COLO668 (cell line): ENCODE data around the gene TLDC2.
"Not testable (repeated sequence)": the region's sequence is repeated elsewhere in the genome, so short reads cannot be mapped to it uniquely, and the experiment has no call there.

Source experiments
- DNase-seq: peaks from one replicate; lab custom pipeline; 2025; ENCODE audit not compliant: unreplicated experiment; lab: John Stamatoyannopoulos, UW

TLDC2 gene

DNA sequence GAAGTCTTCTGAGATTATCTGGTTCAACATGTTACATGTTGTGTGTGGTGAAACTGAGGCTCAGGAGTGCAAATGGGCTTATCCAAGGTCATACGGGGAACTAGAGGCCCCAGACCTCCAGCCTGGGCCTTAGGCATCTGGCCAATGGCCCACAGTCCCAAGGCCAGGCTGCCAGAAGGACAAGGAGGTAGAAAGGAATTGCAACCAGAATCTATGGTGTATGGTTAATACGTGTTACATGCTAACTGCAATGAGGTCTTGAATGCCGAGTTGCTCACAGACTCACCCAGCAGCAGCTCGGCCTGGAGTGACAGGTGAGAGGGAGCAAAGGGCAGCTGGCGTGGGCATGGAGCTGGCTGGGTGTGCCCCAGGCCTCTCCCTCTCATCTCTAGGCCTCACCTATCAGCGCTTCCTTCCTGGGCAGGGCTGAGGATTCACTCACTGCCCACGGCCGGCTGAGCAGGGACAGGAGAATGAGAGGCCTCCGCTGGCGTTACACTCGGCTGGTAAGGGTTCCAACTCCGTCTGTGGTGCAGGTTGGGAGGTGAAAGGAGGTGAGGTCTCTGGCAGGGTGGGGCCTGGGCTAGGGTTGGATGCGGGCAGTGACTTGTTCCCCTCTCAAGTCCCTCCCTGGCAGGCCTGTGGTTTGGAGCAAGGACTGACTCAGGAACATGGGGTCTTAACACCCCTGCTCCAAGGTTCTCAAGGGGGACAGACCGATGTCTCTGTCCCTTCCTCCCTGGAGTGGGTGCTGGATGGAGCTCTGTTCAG is at the start of gene TLDC2:
TSS of gene TLDC2 (plus strand) at position 437 of the 771 bp plus-strand sequence. CDS start at position 474, 37 bp downstream.
- peak; percentile 91 for DNase-seq

DNA sequence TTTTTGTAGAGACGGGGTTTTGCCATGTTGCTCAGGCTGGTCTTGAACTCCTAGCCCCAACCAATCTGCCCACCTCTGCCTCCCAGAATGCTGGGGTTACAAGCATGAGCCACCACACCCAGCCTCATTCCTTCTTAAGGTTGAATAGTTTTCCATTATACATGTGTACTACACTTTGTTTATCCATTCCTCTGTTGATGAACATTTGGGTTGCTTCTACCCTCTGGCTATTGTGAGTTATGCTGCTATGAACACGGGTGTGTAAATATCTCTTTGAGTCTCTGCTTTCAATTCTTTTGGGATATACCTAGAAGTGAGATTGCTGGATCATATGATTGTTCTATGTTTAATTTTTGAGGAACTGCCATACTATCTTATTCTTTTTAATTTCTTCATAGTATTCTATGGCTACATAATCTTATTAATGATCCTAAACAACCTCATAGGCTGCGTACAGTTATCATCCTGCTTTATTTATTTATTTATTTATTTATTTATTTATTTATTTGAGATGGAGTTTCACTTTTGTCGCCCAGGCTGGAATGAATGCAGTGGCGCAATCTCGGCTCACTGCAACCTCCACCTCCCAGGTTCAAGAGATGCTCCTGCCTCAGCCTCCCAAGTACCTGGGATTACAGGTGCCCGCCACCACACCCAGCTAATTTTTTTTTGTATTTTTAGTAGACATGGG is 49.2 kb upstream of the TLDC2 start:
- no peak for DNase-seq

DNA sequence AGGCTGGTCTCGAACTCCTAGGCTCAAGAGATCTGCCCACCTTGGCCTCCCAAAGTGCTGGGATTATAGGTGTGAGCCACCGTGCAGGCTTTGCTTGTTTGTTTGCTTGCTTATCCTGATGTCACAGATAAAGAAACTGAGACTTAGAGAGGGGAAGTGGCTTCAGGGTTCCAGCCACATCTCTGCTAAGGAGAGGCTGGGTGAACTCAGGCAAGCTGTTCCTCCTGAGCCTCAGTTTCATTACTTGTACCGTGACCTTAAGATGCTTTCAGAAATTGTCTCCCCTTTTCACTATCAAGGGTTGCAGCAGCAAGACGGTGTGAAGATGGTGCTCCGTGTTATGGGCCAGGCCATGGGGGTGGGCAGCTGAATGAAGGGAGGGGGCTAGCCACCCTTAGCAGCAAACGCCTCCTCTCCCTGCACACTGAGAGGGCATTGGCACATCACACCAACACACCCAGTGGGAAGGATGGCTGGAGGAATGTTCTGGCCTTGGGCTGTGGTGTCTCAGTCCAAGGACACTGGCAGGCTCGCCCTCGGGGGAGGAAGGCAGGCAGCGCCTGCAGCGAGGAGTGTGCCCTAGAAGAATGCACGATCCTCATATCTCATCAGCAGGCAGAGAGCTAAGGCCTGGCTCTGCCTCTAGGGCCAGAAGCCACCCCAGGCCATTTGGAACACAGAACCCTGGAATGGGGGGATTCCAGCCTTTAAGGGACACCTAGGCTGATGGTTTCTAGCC is 48.2 kb upstream of the TLDC2 start:
- DNase-seq, result no peak

DNA sequence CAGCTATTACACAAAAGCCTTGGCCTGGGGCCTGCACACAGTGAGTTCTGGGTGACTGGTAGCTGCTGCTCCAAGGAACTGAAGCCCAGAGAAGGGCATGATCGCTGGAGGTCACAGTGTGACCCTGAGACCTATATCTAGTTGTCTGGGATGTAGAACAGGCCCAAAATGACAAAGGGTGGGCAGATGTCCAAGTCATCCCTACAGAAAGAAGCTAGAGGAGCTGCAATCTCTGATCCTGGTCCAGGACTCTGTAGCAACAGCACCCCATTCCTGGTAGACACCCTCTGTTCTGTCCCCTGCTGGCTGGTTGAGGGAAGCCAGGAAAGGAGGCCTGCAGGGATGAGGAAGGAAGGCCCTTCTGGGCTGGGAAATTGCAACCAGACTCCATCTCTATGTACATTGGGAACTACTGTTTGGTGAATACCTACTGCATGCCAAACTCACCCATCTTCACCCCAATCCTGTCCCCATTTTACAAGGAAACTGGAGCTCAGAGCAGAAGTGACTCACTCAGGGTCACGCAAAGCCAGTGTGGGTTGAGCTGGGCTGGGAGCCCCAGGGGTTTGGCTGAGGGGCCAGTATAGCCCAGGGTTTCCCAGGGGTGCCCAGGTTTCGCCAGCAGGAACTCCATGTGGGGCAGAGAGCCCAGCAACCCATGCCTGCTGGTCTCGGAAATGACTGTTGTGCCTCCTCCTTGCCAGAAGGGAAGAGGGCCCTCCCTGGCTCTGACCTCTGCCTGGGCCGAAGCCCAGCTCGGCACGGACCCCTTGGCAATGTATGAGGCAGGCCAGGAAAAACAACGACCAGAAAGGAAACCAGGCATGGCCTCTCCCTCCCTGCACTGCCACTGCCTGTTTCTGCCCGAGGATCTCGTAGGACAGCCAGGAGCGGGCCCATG is 44.9 kb upstream of the TLDC2 start:
- no peak for DNase-seq

DNA sequence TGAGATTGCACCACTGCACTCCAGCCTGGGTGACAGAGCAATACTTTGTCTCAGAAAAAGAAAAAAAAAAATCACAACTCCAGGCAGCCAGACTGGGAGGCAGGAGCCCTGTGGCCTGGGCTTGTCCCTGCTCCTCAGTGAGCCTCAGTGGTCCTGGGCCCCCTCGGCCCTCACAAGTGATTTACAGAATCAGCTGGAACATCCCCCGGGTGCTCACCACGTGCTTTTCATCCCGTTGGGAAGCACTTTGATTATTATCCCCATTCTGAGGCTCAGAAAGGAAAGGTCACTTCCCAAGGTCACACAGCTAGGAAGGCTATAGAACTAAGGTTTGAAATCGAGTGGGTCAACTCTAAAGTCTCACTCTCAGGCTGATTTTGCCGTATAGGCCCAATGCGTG is 43.1 kb upstream of the TLDC2 start:
- DNase-seq, result no peak

DNA sequence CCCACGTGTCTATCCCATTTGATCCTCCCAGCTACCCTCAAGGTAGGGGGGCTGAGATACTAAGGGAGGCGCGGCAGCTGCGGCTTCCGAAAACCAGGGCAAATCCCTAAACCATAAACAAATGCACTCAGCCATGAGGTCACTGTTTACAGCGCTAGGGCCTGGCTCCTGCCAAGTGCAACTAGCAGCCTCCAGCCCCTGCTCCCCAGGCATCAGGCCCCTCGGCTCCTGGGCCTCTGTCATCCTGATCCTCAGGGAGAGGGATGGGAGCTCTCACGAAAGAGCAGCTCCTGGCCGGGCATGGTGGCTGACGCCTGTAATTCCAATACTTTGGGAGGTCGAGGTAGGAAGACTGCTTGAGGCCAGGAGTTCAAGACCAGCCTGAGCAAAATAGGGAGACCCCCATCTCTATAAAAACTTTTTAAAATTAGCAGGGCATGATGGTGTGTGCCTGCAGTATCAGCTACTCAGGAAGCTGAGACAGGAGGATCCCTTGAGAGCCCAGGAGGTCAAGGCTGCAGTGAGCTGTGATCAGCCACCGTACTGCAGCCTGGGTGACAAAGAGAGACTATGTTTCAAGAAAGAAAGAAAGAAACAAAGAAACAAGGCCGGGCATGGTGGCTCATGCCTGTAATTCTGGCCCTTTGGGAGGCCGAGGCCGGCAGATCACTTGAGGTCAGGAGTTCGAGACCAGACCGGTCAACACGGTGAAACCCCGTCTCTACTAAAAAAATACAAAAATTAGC is 42.5 kb upstream of the TLDC2 start:
- no peak for DNase-seq

DNA sequence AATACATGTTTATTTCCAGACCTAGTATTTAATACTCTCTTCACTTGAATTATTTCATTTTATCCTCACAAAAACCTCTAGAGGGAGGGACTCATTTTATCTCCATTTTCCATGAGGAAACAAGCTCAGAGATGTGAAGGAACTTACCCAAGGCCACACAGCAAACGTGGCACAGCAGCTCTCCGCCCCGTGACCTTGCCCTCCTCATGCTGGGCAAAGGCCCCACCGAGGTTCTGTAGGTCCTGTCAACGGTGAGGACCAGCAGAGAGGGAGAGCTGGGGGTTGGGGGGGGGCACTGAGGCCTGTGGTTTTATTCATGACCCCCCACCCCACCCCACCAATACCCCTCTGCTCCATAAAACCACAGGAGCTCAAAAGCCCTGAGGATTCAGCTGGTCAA is 40.9 kb upstream of the TLDC2 start:
- no peak for DNase-seq

DNA sequence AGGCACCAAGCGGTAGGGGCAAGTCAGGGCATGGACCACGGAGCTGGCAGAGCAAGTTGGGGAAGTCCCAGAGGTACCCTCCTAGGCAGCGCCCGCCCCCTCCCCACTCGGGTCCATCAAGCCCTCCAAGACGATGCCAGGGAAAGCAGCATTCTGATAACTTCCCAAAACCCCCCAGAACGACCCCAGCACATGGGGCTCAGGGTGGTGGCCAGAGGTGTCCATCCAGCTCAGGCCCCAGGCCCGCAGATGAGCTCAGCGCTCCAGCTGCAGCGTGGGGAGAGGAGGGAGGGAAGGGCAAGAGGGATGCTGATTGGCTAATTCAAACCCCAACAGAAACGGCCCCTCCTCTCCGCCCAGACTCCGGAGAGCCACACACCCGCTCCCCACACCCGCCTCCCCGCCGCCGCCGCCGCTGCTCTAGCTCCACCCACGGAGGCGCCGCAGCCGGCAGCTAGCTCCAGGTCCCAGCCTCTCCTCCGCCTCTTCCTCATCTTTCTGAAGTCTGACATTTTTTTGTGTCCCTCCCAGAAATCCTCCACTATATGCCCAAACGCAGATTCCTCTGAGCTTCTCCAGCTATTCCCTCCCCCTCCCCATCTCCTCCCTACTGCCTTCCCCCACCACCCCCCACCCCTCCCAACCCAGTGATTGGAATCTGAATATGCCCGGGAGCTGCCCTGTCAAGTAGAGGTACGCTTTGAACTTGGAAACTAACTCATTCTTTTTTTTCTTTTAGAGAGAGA is 40.3 kb upstream of the TLDC2 start:
- DNase-seq, result peak; percentile 89

DNA sequence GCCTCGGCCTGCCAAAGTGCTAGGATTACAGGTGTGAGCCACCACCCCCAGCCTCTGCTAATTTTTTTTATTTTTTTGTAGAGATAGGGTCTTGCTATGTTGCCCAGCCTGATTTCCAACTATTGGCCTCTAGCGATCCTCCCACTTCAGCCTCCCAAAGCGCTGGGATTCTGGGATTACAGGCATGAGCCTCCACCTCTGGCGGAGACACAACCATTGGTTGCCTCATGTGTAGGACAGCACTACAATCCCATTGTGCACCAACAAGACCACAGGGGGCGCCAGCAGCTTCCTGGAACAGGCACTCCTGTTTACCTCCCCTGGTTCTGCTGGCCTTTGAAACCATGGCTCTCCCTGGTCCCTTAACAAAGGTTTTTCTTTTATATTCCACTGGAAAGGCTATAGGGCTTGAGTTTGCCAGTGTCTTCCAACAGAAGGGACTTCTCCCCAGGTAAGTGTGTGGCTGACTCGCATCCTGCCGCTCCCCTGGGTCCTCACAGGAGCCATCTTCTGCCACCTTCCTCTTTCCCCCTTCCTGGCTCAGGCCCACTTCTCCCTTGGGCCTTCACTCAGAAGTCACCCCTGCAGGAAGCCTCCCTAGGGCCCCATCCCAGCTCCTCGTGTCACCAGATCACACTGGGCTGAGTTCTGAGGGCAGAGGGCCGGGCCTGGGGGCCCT is 39.2 kb upstream of the TLDC2 start:
- DNase-seq, result peak; percentile 71

DNA sequence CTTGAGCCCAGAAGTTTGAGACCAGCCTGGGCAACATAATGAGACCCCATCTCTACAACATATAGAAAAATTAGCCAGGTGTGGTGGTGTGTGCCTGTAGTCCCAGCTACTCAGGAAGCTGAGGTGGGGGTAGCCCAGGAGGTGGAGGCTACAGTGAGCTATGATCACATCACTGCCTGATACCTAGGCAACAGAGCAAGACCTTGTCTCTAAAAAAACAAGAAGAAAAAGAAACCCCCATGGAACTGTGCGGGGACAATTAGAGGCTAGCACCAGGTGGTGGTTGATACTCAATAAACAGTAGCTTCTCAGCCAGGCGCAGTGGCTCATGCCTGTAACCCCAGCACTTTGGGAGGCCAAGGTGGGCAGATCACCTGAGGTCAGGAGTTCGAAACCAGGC is 37.6 kb upstream of the TLDC2 start:
- DNase-seq, result not testable (repeated sequence)

DNA sequence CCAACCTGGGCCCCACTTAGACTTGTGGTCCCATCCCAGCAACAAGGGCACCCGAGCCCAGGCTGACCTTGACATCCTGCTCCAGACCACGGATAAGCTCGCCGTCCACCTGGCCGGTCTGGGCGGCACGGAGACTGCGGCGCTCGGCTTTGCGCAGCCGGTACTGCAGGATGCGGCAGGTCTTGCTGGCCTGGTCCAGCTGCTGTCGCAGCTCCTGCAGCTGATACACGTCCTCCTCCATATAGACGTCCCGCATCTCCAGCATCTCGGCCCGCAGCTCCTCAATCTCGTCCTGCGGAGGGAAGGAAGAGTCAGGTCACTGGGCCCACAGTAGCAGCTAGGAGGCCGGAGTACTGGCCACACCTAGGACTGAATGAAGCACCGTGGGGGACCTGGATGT is 36.8 kb upstream of the TLDC2 start:
- no peak for DNase-seq

DNA sequence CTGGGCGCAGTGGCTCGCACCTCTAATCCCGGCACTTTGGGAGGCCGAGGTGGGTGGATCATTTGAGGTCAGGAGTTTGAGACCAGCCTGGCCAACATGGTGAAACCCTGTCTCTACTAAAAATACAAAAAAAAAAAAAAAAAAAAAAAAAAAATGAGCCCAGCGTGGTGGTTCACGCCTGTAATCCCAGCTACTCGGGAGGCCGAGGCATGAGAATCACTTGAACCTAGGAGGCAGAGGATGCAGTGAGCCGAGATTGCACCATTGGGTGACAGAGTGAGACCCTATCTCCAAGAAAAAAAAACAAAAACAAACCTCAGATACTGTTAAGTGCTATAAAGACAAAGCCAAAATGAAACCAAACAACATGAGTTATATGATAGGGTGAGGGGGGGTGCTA is 34.9 kb upstream of the TLDC2 start:
- not testable (repeated sequence) for DNase-seq

DNA sequence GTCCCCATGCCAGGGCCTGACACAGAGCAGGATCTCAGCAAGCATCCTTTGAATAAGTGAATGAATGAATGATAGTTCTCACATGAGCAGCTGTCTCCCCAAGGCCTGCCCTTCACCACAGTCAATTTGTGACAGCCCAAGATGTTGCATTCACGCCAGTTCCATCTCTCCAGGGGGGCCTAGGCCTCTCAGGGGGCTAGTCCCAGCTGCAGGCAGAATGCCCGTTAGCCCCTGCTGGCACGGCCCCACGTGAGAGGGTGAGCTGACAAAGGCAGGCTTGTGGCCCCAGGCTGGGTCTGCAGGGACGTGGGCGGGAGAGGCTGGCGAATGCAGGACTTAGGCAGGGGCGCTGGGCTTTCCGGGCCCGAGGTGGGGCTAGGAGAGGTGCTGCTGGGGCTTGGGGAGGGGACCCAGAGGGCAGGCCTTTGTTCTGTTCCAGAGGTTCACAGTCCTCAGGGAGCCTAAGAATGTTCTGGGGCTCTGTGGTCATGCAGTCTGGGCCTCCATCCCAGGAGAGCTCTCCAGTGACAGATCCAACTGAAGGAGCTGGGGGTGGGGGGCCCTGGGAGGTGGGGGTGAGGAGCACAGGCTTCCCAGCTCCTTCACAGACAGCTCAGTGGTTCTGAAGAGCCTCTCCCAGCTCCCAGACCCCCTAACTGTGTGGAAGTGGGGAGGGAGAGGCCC is 30.5 kb upstream of the TLDC2 start:
- DNase-seq, result no peak

DNA sequence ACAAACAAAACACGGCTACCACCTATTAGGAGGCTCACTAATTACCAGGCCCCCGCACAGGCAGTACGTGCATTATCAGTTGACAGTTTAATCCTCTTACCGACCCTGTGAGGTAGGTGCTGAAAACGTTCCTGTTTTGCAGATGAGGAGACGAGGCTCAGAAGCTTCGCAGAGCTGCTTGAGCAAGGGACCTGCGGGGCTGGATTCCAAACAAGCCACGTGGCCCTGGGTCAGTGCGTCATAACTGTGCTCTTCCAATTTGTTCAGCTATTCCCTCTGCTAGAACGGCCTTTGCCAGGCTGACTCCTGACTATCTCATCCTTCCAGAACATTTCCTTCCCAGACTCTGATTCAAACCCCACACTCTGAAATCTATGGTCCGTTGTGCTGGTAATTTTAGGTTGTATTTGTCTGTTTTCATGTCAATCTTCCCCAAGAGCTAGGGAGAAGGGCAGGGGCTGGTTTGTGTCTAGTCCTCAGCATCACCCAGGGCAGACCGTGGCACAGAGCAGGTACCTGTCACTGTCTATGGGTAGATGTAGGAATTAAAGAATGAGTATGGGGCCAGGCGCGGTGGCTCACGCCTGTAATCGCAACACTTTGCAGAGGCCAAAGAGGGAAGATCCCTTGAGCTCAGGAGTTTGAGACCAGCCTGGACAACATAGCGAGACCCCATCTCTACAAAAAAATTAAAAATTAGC is 28.8 kb upstream of the TLDC2 start:
- DNase-seq, result no peak

DNA sequence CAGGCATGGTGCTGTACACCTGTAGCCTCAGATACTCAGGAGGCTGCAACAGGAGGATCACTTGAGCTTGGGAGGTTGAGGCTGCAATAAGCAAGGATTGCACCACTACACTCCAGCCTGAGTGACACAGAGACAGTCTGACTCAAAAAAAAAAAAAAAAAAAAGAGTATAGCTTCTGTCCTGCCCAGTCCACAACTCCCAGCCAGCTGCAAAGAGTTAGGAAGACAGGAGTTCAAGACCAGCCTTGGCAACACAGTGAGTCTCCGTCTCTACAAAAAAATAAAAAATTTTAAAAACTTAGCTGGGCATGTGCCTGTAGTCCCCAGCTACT is 28.3 kb upstream of the TLDC2 start:
- no peak for DNase-seq

DNA sequence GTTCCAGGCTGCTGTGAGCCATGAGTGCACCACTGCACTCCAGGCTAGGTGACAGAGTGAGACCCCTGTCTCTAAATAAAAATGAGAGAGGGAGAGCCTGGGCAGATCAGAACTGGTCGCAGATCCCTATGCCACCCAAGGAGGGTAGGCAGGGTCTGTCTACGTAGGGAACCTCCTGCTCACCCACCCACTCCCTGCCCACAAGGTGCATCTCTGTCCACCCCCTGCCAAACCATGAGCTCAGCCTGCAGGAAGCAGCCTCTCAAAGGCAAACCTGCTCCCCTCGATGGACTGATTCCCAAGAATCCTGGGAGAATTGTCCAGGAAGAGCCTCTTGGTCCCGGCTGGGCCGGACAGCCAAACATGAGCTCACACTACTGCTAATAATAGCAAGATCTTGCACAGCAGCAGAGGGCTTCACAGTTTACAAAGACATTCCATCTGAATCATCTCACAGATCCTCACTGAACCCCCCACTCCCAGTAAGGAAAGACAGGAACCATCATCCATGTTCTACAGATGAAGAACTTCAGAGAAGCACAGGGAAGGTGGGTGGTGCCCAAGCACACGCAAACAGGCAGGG is 27.8 kb upstream of the TLDC2 start:
- DNase-seq, result no peak

DNA sequence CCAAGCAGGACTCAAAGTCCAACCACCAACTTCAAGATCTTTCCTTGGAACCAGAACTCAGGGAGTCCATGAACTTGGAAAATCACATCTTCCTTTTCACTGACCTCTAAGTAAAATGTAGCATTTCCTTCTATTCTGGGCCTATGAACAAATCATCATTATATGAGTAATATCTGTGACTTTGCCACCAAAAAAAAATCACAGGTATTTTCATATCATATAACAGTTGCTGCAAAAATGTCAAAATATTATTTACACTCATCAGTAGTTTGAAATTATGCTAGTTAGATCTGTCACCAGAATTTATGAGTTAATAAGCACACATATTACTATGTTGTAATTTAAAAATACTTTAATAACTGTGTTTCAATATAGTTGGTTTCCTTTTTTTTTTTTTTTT is 27.3 kb upstream of the TLDC2 start:
- DNase-seq, result no peak
